Dedifferentiated amniotic fluid mesenchymal stem cell (primary cell): Measurements from ENCODE around the gene RNU2-63P.
"Not testable (repeated sequence)": the region's sequence is repeated elsewhere in the genome, so short reads cannot be mapped to it uniquely, and the experiment has no call there.

Source experiments
- DNase-seq: peaks from one replicate; pipeline ENCODE4 v3.0.0-alpha.2; 2016; ENCODE audit errors: extremely low spot score

RNU2-63P gene

GRCh38 chr2:87981182-87981581 is 35.2 kb downstream of the RNU2-63P start:
- not testable (repeated sequence) for DNase-seq

- not testable (repeated sequence) for DNase-seq
Observed at GRCh38 chr2:87972385-87972784, 44.0 kb downstream of the RNU2-63P start.
